Suprapubic skin (tissue), 4 donors: ENCODE measurements around the gene EIF4E3.

ENCODE experiments used
- CTCF ChIP-seq, 2 donors: fragments of 200-600 bp in 1 of 2; fragments of 450-650 bp in 1 of 2; sonication (generic) in 1 of 2; IDR thresholded peaks; one replicate each; pipeline ENCODE4 v1.5.1; 2016 to 2019; ENCODE audit warnings: antibody characterized with exemption in 2 of 2, mild to moderate bottlenecking in 1 of 2, moderate library complexity in 1 of 2
- EP300 ChIP-seq: sonication (generic); formaldehyde crosslinking; IDR thresholded peaks from one replicate; pipeline ENCODE4 v1.6.1; 2017; ENCODE audit warnings: antibody characterized with exemption
- POLR2A ChIP-seq, 2 donors: fragments of 450-650 bp; IDR thresholded peaks; one replicate each; pipeline ENCODE4 v1.6.1; 2017; ENCODE audit warnings: antibody characterized with exemption in 2 of 2, mild to moderate bottlenecking in 2 of 2, moderate library complexity in 2 of 2
- POLR2AphosphoS5 ChIP-seq, 3 donors: sonication (generic); formaldehyde crosslinking; IDR thresholded peaks; one replicate each; pipeline ENCODE4 v1.6.1; 2017; ENCODE audit warnings: antibody characterized with exemption in 3 of 3

DNA sequence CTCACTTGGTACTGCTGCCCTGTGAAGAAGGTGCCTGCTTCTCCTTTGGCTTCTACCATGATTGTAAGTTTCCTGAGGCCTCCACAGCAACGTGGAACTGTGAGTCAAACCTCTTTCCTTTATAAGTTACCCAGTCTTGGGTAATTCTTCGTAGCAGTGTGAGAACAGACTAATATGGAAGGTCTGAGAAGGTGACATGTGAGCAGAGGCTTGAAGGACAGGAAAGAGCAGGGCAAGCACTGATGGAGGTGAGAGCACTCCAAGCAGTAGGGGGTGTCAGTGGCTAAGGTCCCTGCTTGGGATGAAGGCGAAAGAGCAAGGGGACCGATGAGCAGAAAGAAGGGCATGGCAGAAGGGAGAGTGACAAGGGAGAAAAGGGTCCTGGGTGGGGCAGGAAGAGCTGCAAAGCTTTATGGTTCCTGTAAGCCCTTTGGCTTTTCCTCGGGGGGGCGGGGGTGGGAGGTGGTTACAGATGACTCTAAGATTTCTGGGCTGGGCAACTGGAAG lies 3.5 kb downstream of the EIF4E3 start:
- TF ChIP-seq CTCF (IDR thresholded peaks at IDR 0.05) (no peak), POLR2A (IDR thresholded peaks at IDR 0.05) (no peak), POLR2AphosphoS5 (IDR thresholded peaks at IDR 0.05) (no peak), EP300 (no peak)
